Thoracic aorta (tissue), 2 donors: Measurements from ENCODE around the gene CA7. TPM values are rescaled to one million over a fixed set of nuclear protein-coding genes. Genes with fewer than 3 reads are reported as not detected.

Experiments used
- ATAC-seq: fragments of 150-250 bp; one replicate; pipeline ENCODE4 v1.8.0; 2017; ENCODE audit warnings: low read depth; ENCODE audit not compliant: insufficient number of reproducible peaks, low FRiP score
- DNase-seq: peaks from one replicate; pipeline ENCODE4 v3.0.0-alpha.2; 2020; ENCODE audit warnings: low spot score
- H3K27ac ChIP-seq, 2 donors: fragments of 200-600 bp; sonication (generic); 1 replicate in 1 of 2; 2 replicates in 1 of 2; pipeline ENCODE4 v1.5.1; 2016; ENCODE audit warnings: mild to moderate bottlenecking in 2 of 2, moderate library complexity in 2 of 2
- H3K27me3 ChIP-seq: fragments of 200-600 bp; sonication (generic); replicated peaks from 2 replicates; pipeline ENCODE4 v1.6.0; 2016; ENCODE audit warnings: mild to moderate bottlenecking; ENCODE audit not compliant: insufficient read depth
- H3K36me3 ChIP-seq: fragments of 200-600 bp; sonication (generic); one replicate; pipeline ENCODE4 v1.5.1; 2016
- H3K4me1 ChIP-seq, 2 donors: fragments of 200-600 bp; sonication (generic); 1 replicate in 1 of 2; 2 replicates in 1 of 2; pipeline versions ENCODE4 v1.5.1 to v1.6.0; 2016; ENCODE audit warnings: low read depth in 2 of 2, mild to moderate bottlenecking in 1 of 2; ENCODE audit not compliant: control insufficient read depth in 1 of 2
- H3K4me3 ChIP-seq: fragments of 200-600 bp; sonication (generic); 2 replicates; pipeline ENCODE4 v1.5.1; 2016; ENCODE audit warnings: mild to moderate bottlenecking
- H3K9me3 ChIP-seq: fragments of 200-600 bp; sonication (generic); 2 replicates; pipeline ENCODE4 v1.5.1; 2016
- CTCF ChIP-seq: fragments of 200-600 bp; sonication (generic); IDR thresholded peaks from one replicate; pipeline ENCODE4 v1.5.1; 2019; ENCODE audit warnings: antibody characterized with exemption
- total RNA-seq, 2 donors: library from RNA; depleted of rRNA; stranded (reverse); fragments of >200 nt; gene quantifications; one replicate each; pipeline versions ENCODE4 v1.1.0 to v1.2.3, GENCODE V29; 2016

Gene CA7
- total RNA-seq, 2 donors from 2014 or later = not detected

- no peak for TF ChIP-seq CTCF
- DNase-seq = peak; percentile 76
- Histone ChIP-seq H3K27ac (peak overlapping the region; percentile 93 to 97), H3K4me3 (peak overlapping the region; percentile 22), H3K9me3 (no peaks in the 10 kb centered on the region), H3K4me1 (peaks cover 61 to 97% of the 10 kb centered on the region in 2 donors), H3K27me3 (no peaks in the 10 kb centered on the region), H3K36me3 (no peaks in the 10 kb centered on the region)
- no peak for ATAC-seq
Observed at GRCh38 chr16:66899945-66900710, 55.9 kb downstream of the CA7 start.

GRCh38 chr16:66900721-66901441, 56.7 kb downstream of the CA7 start:
- no peak for TF ChIP-seq CTCF
- Histone ChIP-seq H3K4me3 (no peak overlapping the region), H3K36me3 (no peaks in the 10 kb centered on the region), H3K4me1 (peaks cover 68 to 97% of the 10 kb centered on the region in 2 donors), H3K9me3 (no peaks in the 10 kb centered on the region), H3K27ac (peak overlapping the region; percentile 93 to 97), H3K27me3 (no peaks in the 10 kb centered on the region)
- ATAC-seq = no peak
- no peak for DNase-seq

- Histone ChIP-seq H3K9me3 (no peaks in the 10 kb centered on the region), H3K27ac (peak overlapping the region; percentile 93 to 97), H3K4me3 (no peak overlapping the region), H3K36me3 (no peaks in the 10 kb centered on the region), H3K27me3 (no peaks in the 10 kb centered on the region), H3K4me1 (peaks cover 66 to 96% of the 10 kb centered on the region in 2 donors)
- TF ChIP-seq CTCF = no peak
- DNase-seq (no peak), ATAC-seq (no peak)
Observed at GRCh38 chr16:66901626-66902025, 57.4 kb downstream of the CA7 start.

GRCh38 chr16:66902648-66903543, 58.7 kb downstream of the CA7 start:
- H3K27ac ChIP-seq = peak overlapping the region; percentile 93 to 97
- H3K36me3 ChIP-seq = no peaks in the 10 kb centered on the region
- peaks cover 66 to 89% of the 10 kb centered on the region in 2 donors for H3K4me1 ChIP-seq
- ATAC-seq (no peak), DNase-seq (no peak)
- no peaks in the 10 kb centered on the region for H3K27me3 ChIP-seq
- H3K9me3 ChIP-seq = no peaks in the 10 kb centered on the region
- TF ChIP-seq CTCF = no peak
- no peak overlapping the region for H3K4me3 ChIP-seq

Other genes starting within 250 kb of the CA7 start
- gene CMTM3, start 239.7 kb upstream of the CA7 start, total RNA-seq = 10 to 100 TPM; 16.6 to 20.7 TPM
- 10 to 100 TPM; 12.0 to 25.7 TPM for gene CMTM4, start 147.7 kb upstream of the CA7 start, total RNA-seq
- 100 to 1,000 TPM; 110 to 200 TPM for gene DYNC1LI2, start 92.8 kb upstream of the CA7 start, total RNA-seq
- gene TERB1, start 42.8 kb upstream of the CA7 start, total RNA-seq = not detected
- gene NAE1, start 13.4 kb upstream of the CA7 start, total RNA-seq = 10 to 100 TPM; 29.6 to 48.0 TPM
- 1 to 10 TPM; 4.8 to 6.2 TPM for gene PDP2, start 36.1 kb downstream of the CA7 start, total RNA-seq
- not detected for gene CDH16, start 74.5 kb downstream of the CA7 start, total RNA-seq
- 10 to 100 TPM; 43.2 to 88.3 TPM for gene RRAD, start 81.1 kb downstream of the CA7 start, total RNA-seq
- 100 to 1,000 TPM in 1 of 2 donors, 10 to 100 TPM in 1; 23.2 to 102 TPM for gene CIAO2B, start 90.0 kb downstream of the CA7 start, total RNA-seq
- gene CES2, start 91.1 kb downstream of the CA7 start, total RNA-seq = 10 to 100 TPM; 29.8 to 92.7 TPM
- 1 to 10 TPM in 1 of 2 donors, under 1 TPM in 1; 0.63 to 1.1 TPM for gene CES3, start 116.9 kb downstream of the CA7 start, total RNA-seq
- gene CES4A, start 144.2 kb downstream of the CA7 start, total RNA-seq = 1 to 10 TPM; 7.4 to 9.5 TPM
- gene CBFB, start 184.7 kb downstream of the CA7 start, total RNA-seq = 10 to 100 TPM; 28.3 to 79.7 TPM